NCI-H460 (cell line): ENCODE data around the gene SPOCD1. TPM values are rescaled to one million over a fixed set of nuclear protein-coding genes. Genes with fewer than 3 reads are reported as not detected.
"Not testable (repeated sequence)": the region's sequence is repeated elsewhere in the genome, so short reads cannot be mapped to it uniquely, and the experiment has no call there.

ENCODE experiments used
- DNase-seq: peaks from one replicate; pipeline ENCODE4 v3.0.0-alpha.2; 2016; ENCODE audit warnings: low read depth; ENCODE audit errors: extremely low read depth
- total RNA-seq: library from RNA; depleted of rRNA; stranded (reverse); fragments of >200 nt; shearing (Covaris generic); gene quantifications from 2 replicates; pipeline ENCODE4 v1.2.3, GENCODE V29; 2014

SPOCD1 gene
- total RNA-seq, 1 experiment from 2014 or later: 0.57 TPM

DNA sequence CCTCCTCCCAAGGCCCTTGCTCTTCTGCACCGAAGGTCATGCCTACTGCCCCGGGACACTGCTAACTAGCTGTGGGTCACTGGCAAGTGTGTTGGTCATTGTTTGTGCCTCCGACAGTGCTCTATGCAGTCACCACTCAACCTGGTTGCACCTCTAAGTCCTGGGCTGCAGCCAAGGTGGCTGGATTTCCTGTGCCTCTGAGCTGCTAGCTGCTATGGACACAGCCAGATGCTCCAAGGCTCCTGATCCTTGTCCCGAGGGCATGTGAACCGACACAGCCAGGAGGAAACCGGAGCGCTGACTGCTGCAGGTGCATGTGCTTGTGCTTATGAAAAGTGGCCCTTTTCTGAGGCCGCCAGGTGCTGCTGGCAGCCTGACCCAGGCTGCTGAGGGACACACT lies 14.7 kb upstream of the SPOCD1 start:
- DNase-seq: no peak

DNA sequence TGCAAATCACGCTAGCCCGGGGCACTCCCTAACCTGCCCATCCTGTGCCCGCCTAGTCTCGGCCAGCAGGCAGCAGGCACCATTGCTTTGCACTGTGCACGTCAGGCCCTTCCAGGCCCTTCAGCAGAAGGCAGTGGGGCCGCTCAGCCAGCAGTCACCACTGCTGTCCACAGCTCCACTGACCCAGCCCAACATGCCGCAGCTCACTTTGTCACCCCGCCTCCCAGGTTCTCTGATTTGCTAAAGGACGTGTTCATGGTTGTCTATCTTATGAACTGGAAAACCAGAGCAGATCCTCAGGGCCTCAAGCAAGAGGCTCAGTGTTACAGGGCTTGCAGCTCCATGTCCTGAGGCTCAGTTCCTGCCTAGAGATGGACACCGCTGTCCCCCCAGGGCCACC lies 14.2 kb upstream of the SPOCD1 start:
- DNase-seq: no peak

DNA sequence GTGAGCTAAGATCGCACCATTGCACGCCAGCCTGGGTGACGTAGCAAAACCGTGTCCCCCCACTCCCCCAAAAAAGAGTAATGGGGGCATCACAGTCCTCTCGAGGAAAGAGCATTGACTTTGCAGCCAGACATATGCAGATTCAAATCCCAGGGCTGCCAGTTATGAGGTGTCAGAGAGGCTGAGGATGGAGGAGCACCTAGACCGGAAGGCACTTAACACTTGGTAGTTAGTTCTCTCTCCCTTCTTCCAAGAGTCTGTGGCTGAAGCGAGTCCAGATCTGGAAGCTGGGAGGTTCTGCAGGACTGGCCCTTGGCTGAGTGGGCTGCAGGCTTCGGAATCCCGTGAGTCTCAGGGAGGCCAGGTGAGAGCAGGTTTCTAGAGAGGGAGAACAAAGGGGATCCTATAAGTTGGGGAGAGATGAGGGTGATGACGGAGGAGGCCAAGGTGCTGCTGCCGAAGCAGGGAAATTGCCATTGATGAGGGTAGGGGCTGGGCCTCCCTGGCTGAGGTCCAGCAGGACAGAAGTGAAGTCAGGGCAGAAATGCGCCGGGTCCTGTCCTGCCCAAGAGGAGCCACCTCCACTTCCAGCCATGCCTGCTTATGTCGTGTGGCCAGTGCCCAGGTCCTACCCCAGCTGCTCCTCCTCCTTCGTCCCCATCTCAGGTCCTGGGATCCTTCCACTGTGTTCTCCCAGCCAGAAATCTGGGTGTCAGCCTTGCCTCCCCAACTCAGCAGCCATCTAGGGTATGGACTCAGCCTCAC lies 13.3 kb upstream of the SPOCD1 start:
- DNase-seq: no peak

DNA sequence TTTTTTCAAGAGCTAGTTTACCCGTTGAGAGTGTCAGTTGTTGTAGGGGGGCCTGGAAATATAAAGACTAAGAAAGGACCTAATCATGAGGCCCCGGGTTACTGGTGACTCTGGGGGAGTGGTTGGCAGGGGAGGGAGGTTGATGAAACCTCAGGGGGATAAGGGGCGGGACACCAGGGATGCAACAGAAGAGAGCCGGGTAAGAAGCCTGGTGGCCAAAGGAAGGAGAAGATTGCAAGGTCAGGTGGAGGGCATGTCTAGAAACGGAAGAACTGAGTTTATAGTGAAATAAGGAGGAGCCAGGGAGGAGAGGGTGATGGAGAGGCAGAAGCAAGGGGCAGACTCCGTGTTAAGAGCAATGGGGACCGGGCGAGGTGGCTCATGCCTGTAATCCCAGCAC lies 12.5 kb upstream of the SPOCD1 start:
- no peak for DNase-seq

DNA sequence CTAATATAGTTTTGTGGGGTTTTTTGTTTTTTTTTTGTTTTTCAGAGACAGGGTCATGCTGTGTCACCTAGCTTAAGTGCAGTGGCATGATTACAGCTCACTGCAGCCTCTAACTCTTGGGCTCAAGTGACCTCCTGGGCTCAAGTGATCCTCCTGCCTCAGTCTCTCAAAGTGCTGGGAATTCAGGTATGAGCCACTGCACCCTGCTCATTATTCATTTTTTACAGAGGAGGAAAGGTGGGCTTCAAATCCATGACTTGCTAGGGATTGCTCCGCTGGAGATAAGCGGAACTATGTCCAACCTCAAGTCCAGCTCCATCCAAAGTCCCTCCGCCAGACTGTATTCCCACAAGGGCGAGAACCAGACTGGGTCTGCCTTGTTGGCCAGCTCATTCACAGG lies 8.0 kb upstream of the SPOCD1 start:
- DNase-seq: no peak

DNA sequence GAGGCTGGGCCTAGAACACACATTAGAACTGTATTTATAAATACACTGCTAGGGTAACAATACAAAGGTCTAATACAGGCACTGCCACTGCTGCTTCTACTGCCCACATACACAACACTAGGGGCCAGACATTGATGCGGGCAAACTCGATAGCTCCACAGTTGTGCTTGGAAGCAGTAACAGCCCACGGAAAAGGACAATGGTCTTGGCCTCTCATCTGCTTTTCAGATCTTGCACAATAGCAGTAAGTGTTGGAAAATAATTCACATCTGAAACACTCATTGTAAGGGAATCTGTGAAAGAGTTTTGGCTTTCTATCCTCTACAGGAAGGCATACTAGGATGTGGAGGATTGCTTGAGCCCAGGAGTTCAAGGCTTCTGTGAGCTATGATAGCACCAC lies 6.9 kb upstream of the SPOCD1 start:
- no peak for DNase-seq

DNA sequence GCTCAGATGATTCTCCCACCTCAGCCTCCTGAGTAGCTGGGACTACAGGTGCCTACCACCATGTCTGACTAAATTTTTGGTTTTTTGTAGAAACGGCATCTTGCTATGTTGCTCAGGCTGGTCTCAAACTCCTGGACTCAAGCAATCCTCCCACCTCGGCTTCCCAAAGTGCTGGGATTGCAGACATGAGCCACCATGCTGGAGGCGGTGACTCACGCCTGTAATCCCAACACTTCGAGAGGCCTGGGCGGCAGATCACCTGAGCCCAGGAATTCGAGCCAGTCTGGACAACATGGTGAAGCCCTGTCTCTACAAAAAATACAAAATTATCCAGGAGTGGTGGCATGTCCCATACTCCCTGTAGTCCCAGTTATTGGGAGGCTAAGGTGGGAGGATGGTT lies 4.4 kb upstream of the SPOCD1 start:
- not testable (repeated sequence) for DNase-seq

DNA sequence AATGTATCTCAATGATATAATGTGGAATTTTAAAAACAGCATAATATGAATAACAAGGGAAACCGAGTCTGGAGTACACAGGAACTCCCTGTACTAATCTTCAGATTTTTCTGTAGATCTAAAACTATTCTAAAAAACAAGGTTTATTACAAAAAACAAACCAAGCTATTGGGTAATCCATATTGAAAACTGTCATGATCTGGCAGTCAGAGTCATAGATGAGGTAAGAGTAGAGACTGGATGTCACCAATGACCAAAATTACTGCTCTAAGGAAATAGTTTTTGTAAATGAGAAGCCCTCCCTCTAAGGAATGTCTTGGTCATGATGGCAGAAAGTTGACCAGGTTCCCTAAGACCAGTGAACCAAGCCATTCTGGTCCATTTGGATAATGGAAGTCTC lies 2.4 kb upstream of the SPOCD1 start:
- DNase-seq: no peak

DNA sequence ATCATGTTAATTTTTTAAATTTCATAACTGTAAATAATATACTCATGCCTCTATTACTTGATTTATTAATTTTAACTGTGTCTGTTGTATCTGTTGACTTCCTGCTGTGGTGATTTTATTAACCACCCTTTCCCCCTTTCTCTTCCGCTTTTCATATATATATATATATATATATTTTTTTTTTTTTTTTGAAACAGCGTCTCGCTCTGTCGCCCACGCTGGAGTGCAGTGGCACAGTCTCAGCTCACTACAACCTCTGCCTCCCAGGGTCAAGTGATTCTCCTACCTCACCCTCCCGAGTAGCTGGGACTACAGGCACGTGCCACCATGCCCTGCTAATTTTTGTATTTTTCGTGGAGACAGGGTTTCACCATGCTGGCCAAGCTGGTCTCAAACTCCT lies 1.1 kb upstream of the SPOCD1 start:
- DNase-seq: not testable (repeated sequence)

DNA sequence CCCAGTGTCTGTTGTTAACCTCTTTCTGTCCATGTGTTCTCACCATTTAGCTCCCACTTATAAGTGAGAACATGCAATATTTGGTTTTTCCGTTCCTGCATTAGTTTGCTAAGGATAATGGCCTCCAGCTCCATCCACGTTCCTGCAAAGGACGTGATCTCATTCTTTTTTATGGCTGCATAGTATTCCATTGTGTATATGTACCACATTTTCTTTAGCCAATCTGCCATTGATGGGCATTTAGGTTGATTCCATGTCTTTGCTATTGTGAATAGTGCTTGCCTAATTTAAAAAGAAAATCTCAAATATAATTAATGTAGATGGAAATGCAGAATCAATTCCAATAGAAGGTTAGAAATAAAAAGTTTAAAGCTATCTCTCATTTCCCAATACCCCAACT lies 679 bp upstream of the SPOCD1 start:
- DNase-seq: not testable (repeated sequence)

DNA sequence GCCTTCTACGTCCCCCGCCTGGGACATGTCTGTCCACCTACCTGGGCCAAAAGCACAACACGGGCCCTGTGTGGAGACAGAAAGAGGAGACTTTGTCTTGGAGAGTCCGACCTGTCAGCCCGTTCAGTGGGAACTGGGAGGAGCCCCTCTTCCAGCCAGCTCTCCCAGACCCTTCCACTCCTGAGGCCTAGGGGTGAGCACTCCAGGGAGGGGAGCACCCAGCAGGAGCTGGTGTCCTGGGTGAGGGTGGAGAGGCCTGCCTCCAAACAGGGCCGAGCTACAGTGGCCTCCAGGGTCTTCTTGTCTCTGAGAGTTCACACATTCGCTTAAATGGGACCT lies 546 bp downstream of the SPOCD1 start:
- DNase-seq: no peak

DNA sequence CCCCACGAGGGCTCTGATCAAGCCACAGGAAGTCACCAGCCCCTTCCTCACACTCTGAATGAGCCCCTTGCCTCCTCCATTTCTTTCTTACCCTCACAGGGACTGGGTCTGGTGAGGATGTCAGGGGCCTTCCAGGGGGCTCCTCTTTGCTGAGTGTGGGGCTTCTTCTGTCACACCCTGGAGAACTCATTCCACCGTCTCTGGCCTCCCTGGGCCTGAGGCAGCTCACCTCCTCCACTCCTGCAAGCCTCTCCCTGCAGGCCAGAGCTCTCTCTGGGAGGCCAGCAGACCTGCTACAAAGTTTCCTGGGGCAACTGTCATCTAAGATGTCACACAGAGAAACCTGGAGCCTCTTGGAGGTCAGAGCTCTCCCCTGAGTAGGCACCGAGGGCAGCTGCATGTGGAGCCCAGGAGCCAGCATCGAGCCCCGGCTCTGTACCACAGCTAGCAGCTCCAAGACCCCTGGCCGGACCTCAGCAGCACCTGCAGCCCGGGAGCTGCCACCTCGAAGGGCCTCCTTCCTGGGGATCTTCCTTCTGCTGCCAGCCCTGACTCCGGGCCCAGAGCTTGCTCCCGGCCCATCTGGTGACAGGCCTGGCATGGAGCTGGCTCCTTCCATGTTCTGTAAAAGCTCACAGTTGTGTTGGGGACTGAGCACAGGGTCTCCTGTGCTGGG lies 1.1 kb downstream of the SPOCD1 start:
- DNase-seq: no peak

DNA sequence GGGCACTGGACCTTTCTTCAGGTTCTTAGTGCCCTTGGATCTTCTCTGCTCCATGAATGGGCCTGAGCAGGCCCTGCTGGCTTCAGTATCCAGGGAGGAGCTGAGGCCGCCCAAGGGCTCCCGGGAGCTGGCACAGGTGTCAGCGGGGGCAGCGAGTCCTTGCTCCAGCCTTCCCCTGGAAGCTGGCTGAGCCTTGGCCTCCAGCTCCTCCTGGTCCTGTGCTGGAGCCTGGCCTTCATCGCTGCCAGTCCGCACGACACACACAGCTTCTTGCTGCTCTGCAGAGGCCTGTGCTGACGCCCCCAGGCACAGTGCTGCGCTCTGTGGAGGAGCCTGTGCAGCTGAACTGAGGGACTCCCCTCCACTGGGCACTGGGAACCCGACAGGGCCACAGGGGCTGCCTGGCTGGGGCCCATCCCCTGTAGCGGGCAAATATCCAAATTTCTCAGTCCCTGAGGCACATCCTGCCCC lies 1.7 kb downstream of the SPOCD1 start:
- no peak for DNase-seq

DNA sequence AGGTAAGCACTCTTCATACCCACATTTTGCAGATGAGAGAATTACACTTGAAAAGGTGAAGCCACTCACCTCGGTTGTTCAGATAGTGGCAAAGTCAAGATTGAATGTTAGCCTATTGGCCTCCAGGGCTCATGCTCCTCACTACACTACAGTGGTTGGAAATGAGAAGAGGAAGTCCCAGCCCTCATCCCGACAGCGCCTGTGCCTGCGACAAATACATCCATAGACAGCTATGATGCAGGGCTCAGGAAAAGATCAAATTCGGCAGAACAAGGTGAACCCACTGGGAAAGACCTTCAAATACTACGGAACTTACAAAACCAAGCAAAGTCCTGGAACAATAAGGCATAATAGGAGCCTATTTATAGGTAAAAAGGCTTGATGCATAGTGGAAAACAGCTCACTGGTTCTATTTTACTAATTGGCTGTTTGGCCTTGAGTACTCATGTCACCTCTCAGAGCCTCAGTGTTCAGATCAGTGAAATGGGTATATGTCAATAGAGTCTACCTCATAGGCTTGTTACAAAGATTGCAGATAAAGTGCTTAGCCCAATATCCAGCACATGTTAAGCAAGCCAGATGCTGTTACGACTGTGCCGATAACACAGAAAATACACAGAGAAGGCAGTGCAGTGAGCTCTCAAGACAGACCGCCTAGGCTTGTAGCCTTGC lies 3.5 kb downstream of the SPOCD1 start:
- no peak for DNase-seq

DNA sequence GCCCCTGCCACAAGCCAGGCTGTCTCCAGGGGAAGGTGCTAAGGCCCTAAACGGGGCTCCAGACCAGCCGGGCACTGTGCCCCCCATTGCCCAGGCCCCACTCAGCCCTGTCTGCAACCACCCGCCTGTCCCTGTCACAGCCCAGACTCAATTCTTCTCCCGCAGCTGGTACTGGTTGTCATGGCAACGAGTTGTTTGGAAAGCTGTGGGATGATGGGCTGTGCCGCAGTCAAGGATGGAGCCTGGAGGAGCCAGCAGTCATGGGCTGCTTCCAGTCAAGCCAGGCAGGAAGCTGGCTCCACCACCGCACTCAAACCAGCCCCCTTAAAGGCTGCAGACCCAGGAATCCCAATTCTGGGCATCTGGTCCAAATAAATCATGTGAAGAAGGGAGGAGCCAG lies 4.2 kb downstream of the SPOCD1 start:
- DNase-seq: no peak

DNA sequence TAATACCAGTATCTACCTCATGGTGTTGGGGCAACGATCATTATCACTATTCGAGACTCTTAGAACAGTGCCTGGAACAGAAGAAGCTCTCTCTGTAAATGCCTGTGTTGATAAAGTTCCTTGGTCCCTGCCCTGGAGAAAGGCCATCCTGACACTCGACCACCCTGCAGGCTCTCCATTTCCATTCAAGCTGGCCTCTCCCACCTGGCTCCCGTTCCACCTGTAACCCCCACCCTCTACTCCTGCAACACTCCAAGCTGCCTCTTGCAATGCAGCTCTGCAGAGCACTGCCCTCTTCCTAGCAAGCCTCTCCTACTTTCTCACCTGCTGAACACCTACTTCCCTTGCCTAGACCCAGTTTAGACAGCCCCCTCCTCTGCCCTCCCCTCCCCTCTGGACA lies 6.1 kb downstream of the SPOCD1 start:
- DNase-seq: no peak

DNA sequence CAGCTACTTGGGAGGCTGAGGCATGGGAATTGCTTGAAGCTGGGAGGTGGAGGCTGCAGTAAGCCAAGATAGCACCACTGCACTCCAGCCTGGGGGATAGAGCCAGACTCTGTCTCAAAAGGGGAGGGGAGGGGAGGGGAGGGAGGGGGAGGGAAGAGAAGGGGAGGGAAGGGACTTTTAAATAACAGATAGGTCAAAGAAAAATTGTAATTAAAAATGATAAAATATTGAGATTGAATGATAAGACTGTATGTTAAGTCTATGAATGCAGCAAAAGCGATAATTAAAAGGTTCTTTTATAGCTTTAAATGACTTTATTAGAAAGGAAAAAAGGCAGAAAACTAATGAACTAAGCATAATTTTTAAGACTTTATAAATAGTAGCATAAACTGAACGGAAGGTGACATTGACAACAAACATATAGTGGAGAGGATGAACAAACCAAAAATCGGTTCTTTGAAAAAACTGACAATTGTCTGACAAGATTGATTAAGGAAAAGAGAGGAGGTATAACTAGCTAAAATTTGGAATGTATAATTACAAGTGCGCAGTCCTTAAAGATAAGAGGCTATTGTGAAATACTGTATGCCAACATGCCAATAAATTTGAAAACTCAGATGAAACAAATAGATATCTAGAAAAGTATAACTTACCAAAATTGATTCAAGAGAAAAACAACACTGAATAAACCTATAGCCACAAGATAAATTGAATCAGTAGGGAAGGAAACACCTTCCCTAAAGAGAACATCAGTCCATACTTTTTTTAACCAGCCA lies 8.4 kb downstream of the SPOCD1 start:
- no peak for DNase-seq

DNA sequence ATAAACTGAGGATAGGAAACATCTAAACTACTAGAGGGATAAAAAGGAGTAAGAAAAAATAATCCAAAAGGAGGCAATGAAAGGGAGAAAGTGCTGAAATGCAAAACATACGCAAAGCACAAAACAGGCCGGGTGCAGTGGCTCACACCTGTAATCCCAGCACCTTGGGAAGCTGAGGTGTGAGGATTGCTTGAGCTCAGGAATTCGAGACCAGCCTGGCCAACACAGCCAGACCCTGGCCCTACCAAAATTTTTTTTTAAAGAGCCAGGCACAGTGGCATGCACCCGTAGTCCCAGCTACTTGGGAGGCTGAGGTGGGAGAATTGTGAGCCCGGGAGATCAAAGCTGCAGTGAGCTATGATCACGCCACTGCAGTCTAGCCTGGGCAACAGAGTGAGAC lies 10.5 kb downstream of the SPOCD1 start:
- no peak for DNase-seq

DNA sequence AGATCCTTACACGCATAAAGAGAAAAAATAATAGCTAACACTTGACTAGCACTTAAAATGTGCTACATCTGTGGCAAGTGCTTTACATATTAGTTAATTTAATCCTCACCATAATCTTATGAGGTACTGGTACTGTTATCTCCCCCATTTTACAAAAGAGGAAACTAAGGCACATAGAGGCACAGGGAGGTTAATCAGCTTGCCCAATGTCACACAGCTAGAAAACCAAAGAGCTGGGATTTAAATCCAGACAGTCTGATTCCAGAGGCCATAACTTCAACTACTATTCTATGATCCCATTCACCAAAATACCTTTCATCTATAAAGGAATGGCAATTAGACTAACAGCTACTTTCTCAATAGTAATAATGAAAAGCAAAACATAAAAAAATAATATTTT lies 11.7 kb downstream of the SPOCD1 start:
- DNase-seq: no peak

DNA sequence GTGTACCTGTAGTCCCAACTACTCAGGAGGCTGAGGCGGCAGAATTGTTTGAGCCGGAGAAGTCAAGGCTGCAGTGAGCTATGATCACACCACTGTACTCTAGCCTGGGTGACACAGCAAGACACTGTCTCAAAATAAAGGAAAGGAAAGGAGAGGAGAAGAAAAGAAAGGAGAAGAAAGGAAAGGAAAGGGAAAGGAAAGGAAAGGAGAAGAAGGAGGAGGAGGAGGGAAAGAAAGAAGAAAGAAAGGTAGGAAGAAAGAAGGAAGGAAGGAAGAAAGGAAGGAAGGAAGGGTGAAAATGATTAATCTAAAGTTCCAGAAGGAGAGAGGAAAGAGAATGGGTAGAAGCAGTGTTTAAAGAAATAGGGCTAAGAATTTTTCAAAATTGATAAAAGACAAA lies 12.2 kb downstream of the SPOCD1 start:
- DNase-seq: no peak
